Cardiac muscle cell (in vitro differentiated cells and primary cell): ENCODE data around the gene ZC2HC1B. TPM values are rescaled to one million over a fixed set of nuclear protein-coding genes. Genes with fewer than 3 reads are reported as not detected.

ENCODE experiments used
- DNase-seq, 2 donors: peaks; one replicate each; pipeline versions ENCODE4 v3.0.0 to v3.0.0-alpha.2; 2010 to 2017; ENCODE audit warnings: low read depth in 1 of 2, low spot score in 1 of 2
- H3K27ac ChIP-seq: fragments of 200-600 bp; sonication (generic); 2 replicates; pipeline ENCODE4 v1.5.1; 2016
- H3K27me3 ChIP-seq: fragments of 200-600 bp; sonication (generic); 2 replicates; pipeline ENCODE4 v1.6.0; 2016; ENCODE audit warnings: control low read depth
- H3K36me3 ChIP-seq: fragments of 200-600 bp; sonication (generic); 2 replicates; pipeline ENCODE4 v1.5.1; 2016; ENCODE audit warnings: control low read depth
- H3K4me1 ChIP-seq: fragments of 200-600 bp; sonication (generic); 2 replicates; pipeline ENCODE4 v1.8.1; 2017; ENCODE audit warnings: low read depth, mild to moderate bottlenecking, mixed run types
- H3K4me3 ChIP-seq: fragments of 200-600 bp; sonication (generic); 2 replicates; pipeline ENCODE4 v1.5.1; 2016; ENCODE audit warnings: mild to moderate bottlenecking
- H3K9me3 ChIP-seq: fragments of 200-600 bp; sonication (generic); 2 replicates; pipeline ENCODE4 v1.5.1; 2017; ENCODE audit warnings: low read depth, mild to moderate bottlenecking, control low read depth
- CTCF ChIP-seq: IDR thresholded peaks from 2 replicates; pipeline ENCODE4 v1.5.1; 2012; ENCODE audit warnings: low read depth, mild to moderate bottlenecking, low read length
- polyA plus RNA-seq: library from polyadenylated mRNA; unstranded; fragments of >200 nt; fragmentation: Nextera tagmentation; extraction: Ambion mirVana; gene quantifications from 2 replicates; pipeline ENCODE4 v1.2.1, GENCODE V29; 2016
- total RNA-seq: library from RNA; depleted of rRNA; stranded (reverse); fragments of >200 nt; gene quantifications from 2 replicates; pipeline ENCODE4 v1.2.3, GENCODE V29; 2016

ZC2HC1B gene
- total and polyA plus RNA-seq, 2 experiments from 2014 or later = not detected

- H3K27me3 ChIP-seq = no peaks in the 10 kb centered on the region
- no peak for DNase-seq
- no peaks in the 10 kb centered on the region for H3K36me3 ChIP-seq
- H3K4me1 ChIP-seq = no peaks in the 10 kb centered on the region
- no peak overlapping the region for H3K4me3 ChIP-seq
- H3K9me3 ChIP-seq = no peaks in the 10 kb centered on the region
- no peak overlapping the region for H3K27ac ChIP-seq
- TF ChIP-seq CTCF = no peak
These were observed 88.8 kb downstream of the ZC2HC1B start for GRCh38 chr6:143952947-143953701.

GRCh38 chr6:143953922-143954321 lies 89.6 kb downstream of the ZC2HC1B start:
- DNase-seq = no peak

GRCh38 chr6:143955971-143956370 lies 91.7 kb downstream of the ZC2HC1B start:
- Histone ChIP-seq H3K27ac (no peak overlapping the region), H3K9me3 (no peaks in the 10 kb centered on the region), H3K4me3 (no peak overlapping the region), H3K36me3 (no peaks in the 10 kb centered on the region), H3K27me3 (peaks cover 23% of the 10 kb centered on the region), H3K4me1 (peaks cover 8% of the 10 kb centered on the region)
- DNase-seq = no peak
- TF ChIP-seq CTCF = no peak

More at GRCh38 chr6:143953922-143954321, 89.6 kb downstream of the ZC2HC1B start:
- no peak overlapping the region for H3K4me3 ChIP-seq
- peaks cover 6% of the 10 kb centered on the region for H3K4me1 ChIP-seq
- no peaks in the 10 kb centered on the region for H3K9me3 ChIP-seq
- no peaks in the 10 kb centered on the region for H3K36me3 ChIP-seq
- H3K27ac ChIP-seq = no peak overlapping the region
- H3K27me3 ChIP-seq = peaks cover 3% of the 10 kb centered on the region
- no peak for TF ChIP-seq CTCF

- TF ChIP-seq CTCF = no peak
- H3K27me3 ChIP-seq = peaks cover 35% of the 10 kb centered on the region
- no peaks in the 10 kb centered on the region for H3K9me3 ChIP-seq
- no peak for DNase-seq
- H3K27ac ChIP-seq = no peak overlapping the region
- no peaks in the 10 kb centered on the region for H3K36me3 ChIP-seq
- peaks cover 8% of the 10 kb centered on the region for H3K4me1 ChIP-seq
- H3K4me3 ChIP-seq = no peak overlapping the region
These were observed 93.5 kb downstream of the ZC2HC1B start for GRCh38 chr6:143957679-143958274.

- DNase-seq = peak in 1 of 2 donors; percentile 20
- Histone ChIP-seq H3K36me3 (no peaks in the 10 kb centered on the region), H3K27ac (no peak overlapping the region), H3K27me3 (peaks cover 37% of the 10 kb centered on the region), H3K4me1 (peaks cover 16% of the 10 kb centered on the region), H3K4me3 (no peak overlapping the region), H3K9me3 (no peaks in the 10 kb centered on the region)
- TF ChIP-seq CTCF = no peak
These were observed 94.6 kb downstream of the ZC2HC1B start for GRCh38 chr6:143958839-143959399.
